Measurements from ENCODE around the gene MYH6.

MYH6 gene

GRCh38 chr14:23353433-23353780, 54.7 kb downstream of the MYH6 start:
- no peak for DNase-seq (ENCODE audit: low read depth)
- H3K4me3 ChIP-seq (ENCODE audit: low read length): no peak overlapping the region

GRCh38 chr14:23352506-23353432, 55.3 kb downstream of the MYH6 start, which contains the start of gene SLC22A17:
Gene SLC22A17 (minus strand): TSS chr14:23352887.
- TF ChIP-seq CTCF (conservative IDR thresholded peaks at IDR 0.05; ENCODE audit: low read length): peak; percentile 18; the same call in 1 of the 2 replicates
- H3K4me3 ChIP-seq (ENCODE audit: low read length): peak within 1 kb of the TSS; percentile 75
- DNase-seq (ENCODE audit: low read depth): peak; percentile 82

More at GRCh38 chr14:23353433-23353780, 54.7 kb downstream of the MYH6 start:
- no peak for TF ChIP-seq CTCF (conservative IDR thresholded peaks at IDR 0.05; ENCODE audit: low read length)

- TF ChIP-seq CTCF (conservative IDR thresholded peaks at IDR 0.05; ENCODE audit: low read length): no peak
- peak overlapping the region; percentile 75 for H3K4me3 ChIP-seq (ENCODE audit: low read length)
- DNase-seq (ENCODE audit: low read depth): no peak
Observed at GRCh38 chr14:23351681-23352505, 56.2 kb downstream of the MYH6 start.

GRCh38 chr14:23349156-23349845, 58.8 kb downstream of the MYH6 start:
- TF ChIP-seq CTCF (conservative IDR thresholded peaks at IDR 0.05; ENCODE audit: low read length): no peak
- H3K4me3 ChIP-seq (ENCODE audit: low read length): no peak overlapping the region
- no peak for DNase-seq (ENCODE audit: low read depth)

- DNase-seq (ENCODE audit: low read depth): no peak
- no peak overlapping the region for H3K4me3 ChIP-seq (ENCODE audit: low read length)
- TF ChIP-seq CTCF (conservative IDR thresholded peaks at IDR 0.05; ENCODE audit: low read length): no peak
Observed at GRCh38 chr14:23348297-23348655, 59.8 kb downstream of the MYH6 start.

- H3K4me3 ChIP-seq (ENCODE audit: low read length): no peak overlapping the region
- TF ChIP-seq CTCF (conservative IDR thresholded peaks at IDR 0.05; ENCODE audit: low read length): no peak
- no peak for DNase-seq (ENCODE audit: low read depth)
Observed at GRCh38 chr14:23347406-23348296, 60.4 kb downstream of the MYH6 start.

Measured in AG10803 (cell line).